ENCODE data around the gene DTX1. TPM values are rescaled to one million over a fixed set of nuclear protein-coding genes. Genes with fewer than 3 reads are reported as not detected.

The DTX1 gene
- total RNA-seq, 1 experiment from 2014 or later: 3.0 TPM

DNA sequence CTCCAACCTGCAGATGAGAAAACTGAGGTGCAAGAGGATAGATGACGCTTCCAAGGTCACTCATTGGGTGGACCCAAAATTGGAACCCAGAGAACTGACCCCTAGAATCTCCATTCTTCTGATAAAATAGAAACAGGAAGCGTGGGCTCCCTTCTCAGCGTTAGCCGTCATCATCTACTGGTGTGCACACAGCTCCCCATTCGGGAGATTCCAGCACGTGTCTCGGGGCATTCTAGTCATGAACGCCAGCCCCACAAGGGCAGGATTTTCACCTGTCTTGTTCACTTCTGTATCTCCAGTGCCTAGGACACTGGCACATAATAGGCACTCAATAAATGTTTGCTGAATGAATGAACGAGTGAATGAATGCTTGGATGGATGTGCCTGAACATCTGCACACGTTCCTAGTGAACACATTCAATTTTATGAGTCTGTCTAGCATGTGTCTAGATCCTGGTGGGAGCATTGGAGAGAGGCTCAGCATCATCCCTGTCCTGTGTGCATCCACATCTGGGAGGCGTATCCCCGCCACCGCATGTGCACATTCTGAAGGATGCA lies 48.5 kb downstream of the DTX1 start:
- DNase-seq: no peak
- no peaks in the 10 kb centered on the region for H3K9me3 Mint-ChIP-seq
- H3T11ph ChIP-seq (ENCODE audit: low read length): no peak overlapping the region
- H4K8ac ChIP-seq (replicated peaks; ENCODE audit: insufficient read length, low read depth, low read length): no peak overlapping the region
- no peak overlapping the region for H2BK120ac ChIP-seq (ENCODE audit: low read depth, low read length, poor library complexity, severe bottlenecking)
- H2AFZ ChIP-seq (ENCODE audit: low read length): no peak overlapping the region
- H3K4me3 Mint-ChIP-seq: peak overlapping the region; percentile 21 to 31; a peak in 1 of 5 replicates
- no peak overlapping the region for H3K4ac ChIP-seq (ENCODE audit: low read depth, low read length)
- no peak overlapping the region for H2BK5ac ChIP-seq (ENCODE audit: insufficient read length, low read length)
- no peak overlapping the region for H2BK12ac ChIP-seq (ENCODE audit: insufficient read length, low read depth, low read length)
- no peak overlapping the region for H3K9ac ChIP-seq (ENCODE audit: extremely low read depth, insufficient read length, low read length)
- H3K4me2 ChIP-seq (ENCODE audit: insufficient read depth, insufficient read length, low read length): no peak overlapping the region
- H3K14ac ChIP-seq (ENCODE audit: insufficient read depth, low read length): no peak overlapping the region
- H4K5ac ChIP-seq (ENCODE audit: insufficient read length, low read depth, low read length): no peak overlapping the region
- H4K91ac ChIP-seq (ENCODE audit: insufficient read length, low read depth, low read length): no peak overlapping the region
- H3K18ac ChIP-seq (ENCODE audit: insufficient read length, low read depth, low read length): no peak overlapping the region
- no peak overlapping the region for H3K56ac ChIP-seq (ENCODE audit: insufficient read length, low read depth, low read length)
- H3K36me3 Mint-ChIP-seq (ENCODE audit: insufficient read depth in 1 of 3, low read depth in 3 of 3): no peaks in the 10 kb centered on the region
- no peaks in the 10 kb centered on the region for H3K79me2 ChIP-seq (ENCODE audit: insufficient read depth, low read length)
- no peak overlapping the region for H2BK20ac ChIP-seq (ENCODE audit: low read depth, low read length, poor library complexity, severe bottlenecking)
- no peak overlapping the region for H3K27ac Mint-ChIP-seq
- H2BK15ac ChIP-seq (ENCODE audit: low read depth, low read length): no peak overlapping the region
- H3K4me1 ChIP-seq (ENCODE audit: insufficient read depth, low read length): no peaks in the 10 kb centered on the region
- no CpG with 5 or more reads among the region's 13 CpGs for WGBS (ENCODE audit: extremely low coverage, insufficient read length, low lambda C conversion rate)
- no peak overlapping the region for H3K27ac ChIP-seq (ENCODE audit: insufficient read length, low read depth, low read length)
- peaks cover 0 to 11% of the 10 kb centered on the region in 2 experiments; a peak in 2 of 4 replicates for H3K4me1 Mint-ChIP-seq
- H2AK5ac ChIP-seq (ENCODE audit: insufficient read length, low read length): no peak overlapping the region
- H3K79me1 ChIP-seq (ENCODE audit: insufficient read depth, low read depth, low read length, poor library complexity, severe bottlenecking): no peaks in the 10 kb centered on the region
- H4K20me1 ChIP-seq (ENCODE audit: control insufficient read depth, insufficient read depth, insufficient read length): peaks cover 4% of the 10 kb centered on the region
- H3K27me3 Mint-ChIP-seq (ENCODE audit: low read depth): peaks cover 6% of the 10 kb centered on the region
- no peaks in the 10 kb centered on the region; the same call in 1 of the 2 replicates for H3K27me3 ChIP-seq (ENCODE audit: insufficient read depth, low read length)
- H3K23me2 ChIP-seq (ENCODE audit: insufficient read length, low read depth, low read length, poor library complexity, severe bottlenecking): peaks cover 4% of the 10 kb centered on the region
- H3K9me3 ChIP-seq (ENCODE audit: control insufficient read depth, low read depth, low read length): no peaks in the 10 kb centered on the region
- TF ChIP-seq CTCF (conservative IDR thresholded peaks at IDR 0.05): no peak
- H3K23ac ChIP-seq (ENCODE audit: insufficient read length, low read depth, low read length): no peak overlapping the region

Data from H9 (cell line).